NCI-H146 treated with DMSO at 0.1 percent for 48 hours (cell line): ENCODE data around the gene USP25.

ENCODE experiments used
- DNase-seq: peaks from one replicate; lab custom pipeline; 2025; ENCODE audit not compliant: unreplicated experiment; lab: John Stamatoyannopoulos, UW

USP25 gene

DNA sequence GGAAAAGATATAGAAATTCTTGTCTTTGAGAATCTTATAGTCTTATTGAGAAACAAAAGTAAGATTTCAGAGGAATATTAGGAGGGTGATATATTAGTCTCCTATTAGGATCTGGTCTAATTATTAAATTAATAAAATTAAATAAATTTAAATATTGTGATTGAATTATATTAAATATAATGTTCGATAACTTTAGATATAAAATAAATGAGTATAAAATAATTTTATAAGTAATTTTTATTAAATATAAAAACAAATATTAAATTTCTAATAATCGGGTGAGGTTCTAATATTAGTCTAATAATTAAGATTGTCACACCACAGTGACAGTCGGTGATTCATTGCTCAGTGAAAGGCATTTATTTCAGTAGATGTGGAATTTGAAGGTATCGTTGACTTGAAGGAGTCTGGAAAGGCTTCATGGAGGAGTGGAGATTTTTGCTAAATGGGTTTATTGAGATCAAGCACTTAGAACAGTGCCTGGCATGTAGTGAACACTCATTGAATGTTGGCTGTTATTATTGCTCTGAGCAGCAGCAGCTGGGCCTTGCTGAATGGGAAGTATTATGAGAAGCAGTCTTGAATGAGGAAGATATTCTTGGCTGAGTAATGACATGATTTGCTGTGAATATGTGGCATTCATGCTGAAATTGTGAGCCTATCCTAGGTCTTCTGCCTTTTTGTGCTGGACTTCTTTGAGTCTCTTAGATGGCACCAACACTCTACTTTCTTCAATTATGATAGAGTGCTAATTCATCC, 74.6 kb downstream of the USP25 start:
- no peak for DNase-seq

DNA sequence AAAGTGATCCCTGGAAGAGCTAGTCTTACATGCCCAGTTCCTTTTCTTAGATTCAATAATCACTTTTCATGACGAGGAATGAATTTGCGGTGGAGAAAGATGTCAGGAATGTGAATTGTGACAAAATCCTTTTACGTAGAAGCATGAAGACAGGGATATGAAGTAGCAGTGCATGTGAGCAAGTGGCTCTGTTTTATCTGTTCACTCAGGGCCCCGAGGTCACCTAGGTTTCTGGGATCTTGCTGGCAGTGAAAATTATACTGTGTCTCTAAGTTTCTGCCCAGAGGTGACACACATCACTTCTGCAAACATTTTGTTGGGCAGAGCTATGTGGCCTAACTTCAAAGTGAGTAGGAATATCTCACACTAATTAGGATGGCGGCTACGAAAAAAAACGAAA, 79.3 kb downstream of the USP25 start:
- no peak for DNase-seq

DNA sequence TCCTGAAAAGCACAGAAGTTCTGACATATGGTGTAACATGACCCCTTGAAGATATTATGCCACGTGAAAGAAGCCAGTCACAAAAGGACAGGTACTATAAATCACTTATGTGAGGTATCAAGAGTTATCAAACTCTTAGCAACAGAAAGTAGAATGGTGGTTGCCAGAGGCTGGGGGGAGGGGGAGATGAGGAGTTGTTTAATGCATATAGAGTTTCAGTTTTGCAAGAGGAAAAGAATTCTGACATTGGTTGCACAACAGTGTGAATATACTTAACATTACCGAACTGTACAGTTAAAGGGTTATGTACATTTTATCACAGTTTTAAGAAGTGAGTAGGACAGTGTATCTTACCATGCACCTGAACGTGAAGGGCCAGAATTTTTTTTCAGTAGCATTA, 80.0 kb downstream of the USP25 start:
- no peak for DNase-seq

DNA sequence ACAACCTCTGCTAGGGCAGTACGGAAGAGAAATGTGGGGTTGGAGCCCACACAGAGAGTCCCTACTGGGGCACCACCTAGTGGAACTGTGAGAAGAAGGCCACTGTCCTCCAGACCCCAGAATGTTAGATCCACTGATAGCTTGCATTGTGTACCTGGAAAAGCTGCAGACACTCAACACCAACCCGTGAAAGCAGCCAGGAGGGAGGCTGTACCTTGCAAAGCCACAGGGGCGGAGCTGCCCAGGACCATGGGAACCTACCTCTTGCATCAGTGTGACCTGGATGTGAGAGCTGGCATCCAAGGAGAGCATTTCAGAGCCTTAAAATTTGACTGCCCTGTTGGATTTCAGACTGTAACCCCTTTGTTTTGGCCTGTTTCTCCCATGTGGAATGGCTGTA, 85.5 kb downstream of the USP25 start:
- DNase-seq = no peak

DNA sequence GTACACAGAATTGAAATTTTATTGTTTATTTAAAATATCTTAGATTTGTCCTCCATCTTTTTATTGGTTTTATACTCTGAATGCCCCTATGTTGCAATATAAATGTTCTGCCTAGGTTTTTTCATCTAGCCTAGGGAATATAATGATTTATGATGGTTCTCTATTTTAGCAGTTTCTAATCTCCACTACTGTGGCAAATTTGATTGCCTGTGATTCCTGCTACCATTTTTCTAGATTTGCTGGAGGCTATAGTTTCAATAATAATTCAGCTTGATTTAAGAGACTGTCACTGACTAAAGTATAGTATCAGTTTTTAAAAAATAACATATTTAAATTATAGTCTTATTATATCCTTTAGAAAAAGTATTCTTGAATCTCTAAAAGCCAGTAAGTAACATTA, 90.5 kb downstream of the USP25 start:
- no peak for DNase-seq

DNA sequence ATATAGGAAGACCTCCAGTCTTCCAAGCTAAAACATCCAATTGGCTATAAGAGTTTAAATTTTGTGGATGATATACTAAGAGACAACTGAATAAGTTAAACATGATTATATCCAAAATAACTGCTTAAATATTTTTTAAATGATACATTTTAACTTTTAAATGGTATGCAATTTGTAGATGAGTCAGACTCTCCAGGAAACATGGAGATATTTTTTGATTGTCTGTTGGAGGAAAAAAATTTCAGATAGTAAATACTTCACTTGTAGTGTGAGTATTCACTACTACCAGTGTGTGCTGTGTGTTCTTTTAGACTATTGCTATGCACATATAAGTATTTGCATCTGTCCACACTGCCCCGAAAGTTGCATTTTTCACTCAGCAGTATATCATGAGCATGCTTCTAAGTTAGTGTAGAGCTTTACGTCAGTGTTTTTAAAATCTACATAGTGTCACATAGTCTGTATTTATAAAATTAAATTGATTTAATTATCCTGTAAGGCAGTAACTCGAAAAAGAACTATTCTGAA, 91.1 kb downstream of the USP25 start:
- DNase-seq = no peak

DNA sequence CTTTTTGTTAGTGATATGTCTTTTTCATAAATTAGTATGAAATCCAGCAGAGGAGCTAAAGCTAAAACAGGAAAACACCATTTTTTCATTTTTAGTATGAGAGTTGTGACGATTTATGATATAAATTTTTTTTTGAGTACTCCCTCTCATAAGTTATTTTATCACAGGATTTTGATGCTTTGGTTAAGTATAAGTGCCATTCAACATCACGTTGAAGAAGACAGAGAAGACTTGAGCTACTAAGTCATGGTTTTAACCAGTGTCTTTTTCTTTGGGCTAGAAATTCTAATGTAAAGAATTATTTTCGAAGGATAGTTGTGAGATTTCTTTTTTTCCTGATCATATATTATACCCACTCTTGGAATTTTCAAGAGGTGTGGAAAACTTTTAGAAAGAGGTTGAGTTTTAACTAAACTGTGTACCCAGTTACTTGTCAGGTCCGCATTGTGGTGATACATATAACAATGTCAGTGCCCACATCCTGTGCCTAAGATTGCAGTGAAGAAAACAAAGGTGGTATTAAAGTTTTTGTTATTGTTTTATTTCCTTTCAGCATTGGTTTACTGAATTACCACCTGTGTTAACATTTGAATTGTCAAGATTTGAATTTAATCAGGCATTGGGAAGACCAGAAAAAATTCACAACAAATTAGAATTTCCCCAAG, 93.8 kb downstream of the USP25 start:
- no peak for DNase-seq

DNA sequence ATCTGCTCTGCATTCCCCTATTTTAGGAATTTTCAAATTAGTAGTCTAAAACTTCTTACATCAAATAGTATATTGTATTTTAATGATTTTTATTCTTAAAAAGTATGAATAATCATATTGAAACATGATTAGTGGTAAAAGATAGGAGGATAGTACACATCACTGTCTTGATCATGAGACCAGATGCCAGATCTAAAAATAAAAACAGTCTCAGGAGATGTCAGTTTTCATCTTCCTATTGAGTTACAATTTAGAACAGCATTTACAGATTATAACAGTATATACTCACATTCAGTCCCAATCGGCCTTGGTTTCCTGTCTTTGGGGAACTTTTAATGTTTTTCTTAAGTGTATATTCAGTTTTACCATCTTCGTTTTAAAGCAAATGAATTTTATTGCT, 95.9 kb downstream of the USP25 start:
- no peak for DNase-seq

DNA sequence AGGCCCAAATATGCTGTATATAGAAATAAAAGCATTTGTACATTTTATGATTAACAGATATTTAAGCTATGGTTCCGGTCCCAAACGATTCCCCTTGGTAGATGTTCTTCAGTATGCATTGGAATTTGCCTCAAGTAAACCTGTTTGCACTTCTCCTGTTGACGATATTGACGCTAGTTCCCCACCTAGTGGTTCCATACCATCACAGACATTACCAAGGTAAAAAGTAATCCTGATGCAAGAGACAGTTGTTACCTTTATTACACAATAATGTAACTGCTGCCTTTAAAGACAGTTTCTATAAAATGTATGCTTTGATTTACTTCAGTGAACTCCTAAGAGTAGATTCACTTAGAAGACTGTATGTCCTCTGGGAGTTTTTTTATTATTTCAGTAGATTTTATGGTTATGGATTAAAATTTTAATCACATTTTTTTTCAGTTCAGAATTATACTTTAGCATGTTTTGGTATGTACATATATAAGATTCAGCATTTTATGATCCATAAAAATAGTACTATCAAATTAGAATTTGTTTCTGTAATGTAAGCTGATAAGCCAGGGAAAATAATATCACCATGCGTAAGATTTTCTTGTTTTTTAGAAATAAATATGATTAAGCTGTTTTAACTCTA, 96.5 kb downstream of the USP25 start:
- DNase-seq = no peak

DNA sequence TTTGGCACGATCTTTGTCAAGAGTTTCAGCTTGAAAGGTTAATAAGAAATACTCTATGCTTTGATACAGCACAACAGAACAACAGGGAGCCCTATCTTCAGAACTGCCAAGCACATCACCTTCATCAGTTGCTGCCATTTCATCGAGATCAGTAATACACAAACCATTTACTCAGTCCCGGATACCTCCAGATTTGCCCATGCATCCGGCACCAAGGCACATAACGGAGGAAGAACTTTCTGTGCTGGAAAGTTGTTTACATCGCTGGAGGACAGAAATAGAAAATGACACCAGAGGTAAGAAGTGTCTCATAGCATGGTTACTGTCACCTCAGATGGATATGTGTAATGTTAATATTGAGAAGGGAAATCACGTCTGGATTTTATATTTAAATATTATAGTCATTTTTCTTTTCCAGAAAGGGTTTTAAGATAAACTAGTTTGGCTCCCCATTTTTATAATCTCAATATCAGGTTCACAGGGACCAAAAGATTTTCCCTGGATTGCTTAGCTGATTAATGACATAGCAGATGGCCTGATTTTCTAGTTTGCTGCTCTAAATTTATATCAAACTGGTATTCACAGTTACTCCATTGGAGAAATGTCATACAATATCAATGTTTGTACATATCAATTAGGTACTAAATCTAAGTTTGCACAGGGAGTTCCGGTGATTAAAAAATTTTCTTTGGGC, 97.3 kb downstream of the USP25 start:
- DNase-seq = no peak

DNA sequence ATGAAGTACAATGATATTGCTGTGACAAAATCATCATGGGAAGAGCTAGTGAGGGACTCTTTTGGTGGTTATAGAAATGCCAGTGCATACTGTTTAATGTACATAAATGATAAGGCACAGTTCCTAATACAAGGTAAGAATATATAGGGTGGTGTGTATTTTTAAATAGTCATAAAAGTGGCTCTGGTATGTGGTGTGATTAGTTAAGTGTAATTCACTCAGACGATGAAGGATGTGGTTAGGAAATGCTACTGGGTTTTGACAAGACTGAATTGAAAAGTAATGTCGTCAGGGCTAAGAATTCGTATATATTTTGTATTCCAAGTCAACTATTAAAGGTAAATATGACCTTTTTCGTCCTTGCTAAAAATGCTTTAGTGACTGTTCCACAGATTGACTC, 101.7 kb downstream of the USP25 start:
- DNase-seq = no peak

DNA sequence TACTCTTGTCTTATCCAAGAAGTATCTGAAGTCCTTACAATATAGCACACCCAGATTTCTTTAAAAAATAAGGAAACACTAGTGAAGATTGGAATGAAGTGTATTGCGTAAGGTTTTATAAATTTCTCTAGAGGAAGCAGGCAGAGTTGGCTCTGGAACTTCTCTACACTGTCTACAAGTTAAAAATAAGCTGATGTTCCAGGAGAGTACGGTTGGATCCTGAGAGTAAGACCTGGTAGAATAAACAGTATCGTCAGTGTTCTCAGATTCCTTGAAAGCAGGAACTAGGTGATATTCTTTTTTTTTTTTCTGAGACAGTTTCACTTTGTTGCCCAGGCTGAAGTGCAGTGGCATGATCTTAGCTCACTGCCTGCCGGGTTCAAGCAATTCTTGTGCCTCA, 107.9 kb downstream of the USP25 start:
- no peak for DNase-seq

DNA sequence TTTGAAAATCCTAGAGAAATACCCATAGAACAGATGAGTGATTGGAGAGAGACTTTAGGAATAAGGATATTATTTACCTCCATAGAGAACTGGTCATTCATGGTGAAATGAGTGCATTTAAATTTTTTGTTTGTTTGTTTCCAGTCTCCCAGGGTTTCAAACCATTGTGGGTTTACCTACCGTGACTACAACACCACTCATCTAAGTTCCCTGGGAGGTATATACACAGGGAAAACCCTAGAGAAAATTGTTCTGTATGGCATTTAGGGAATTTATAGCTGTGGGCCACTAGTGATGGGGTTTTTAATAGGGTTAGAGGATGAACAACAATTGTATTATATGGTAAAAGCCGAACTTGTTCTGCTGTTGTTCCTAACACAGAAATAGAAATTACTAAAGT, 109.2 kb downstream of the USP25 start:
- no peak for DNase-seq

DNA sequence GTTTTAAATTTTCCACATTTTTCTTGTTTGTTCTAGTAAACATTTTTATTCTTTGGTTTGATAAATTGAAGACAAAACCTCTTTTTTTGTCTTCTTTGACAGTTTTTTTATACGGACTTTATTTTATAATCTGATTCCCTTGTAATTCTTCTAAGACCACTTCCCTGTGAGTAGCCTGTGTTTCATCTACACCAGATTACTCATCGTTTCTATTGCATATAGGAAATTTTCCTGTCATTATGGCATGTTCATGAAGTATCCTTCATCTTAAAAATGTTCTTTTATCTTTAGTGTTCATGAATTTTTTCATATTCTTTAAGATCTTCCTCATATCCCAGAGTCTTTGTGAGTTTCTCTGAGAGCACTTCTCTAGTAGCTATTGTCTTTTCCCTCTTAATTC, 109.8 kb downstream of the USP25 start:
- DNase-seq = no peak

DNA sequence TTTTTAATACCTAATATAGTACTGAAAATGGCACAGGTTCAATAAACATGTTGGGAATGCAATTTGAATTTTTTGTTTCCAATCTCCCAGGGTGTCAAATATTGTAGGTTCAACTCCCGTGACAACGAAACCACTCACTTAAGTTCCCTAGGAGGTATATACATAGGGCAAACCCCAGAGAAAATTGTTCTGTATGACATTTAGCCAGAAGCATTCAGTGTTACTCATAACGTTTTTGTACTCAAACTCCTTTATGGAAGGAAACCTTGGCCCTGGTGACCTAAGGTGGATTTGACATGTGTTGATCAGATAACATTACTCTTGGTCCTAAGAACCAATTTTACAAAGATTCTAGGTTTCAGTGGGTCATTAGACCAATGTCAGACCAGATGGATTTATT, 110.6 kb downstream of the USP25 start:
- no peak for DNase-seq

DNA sequence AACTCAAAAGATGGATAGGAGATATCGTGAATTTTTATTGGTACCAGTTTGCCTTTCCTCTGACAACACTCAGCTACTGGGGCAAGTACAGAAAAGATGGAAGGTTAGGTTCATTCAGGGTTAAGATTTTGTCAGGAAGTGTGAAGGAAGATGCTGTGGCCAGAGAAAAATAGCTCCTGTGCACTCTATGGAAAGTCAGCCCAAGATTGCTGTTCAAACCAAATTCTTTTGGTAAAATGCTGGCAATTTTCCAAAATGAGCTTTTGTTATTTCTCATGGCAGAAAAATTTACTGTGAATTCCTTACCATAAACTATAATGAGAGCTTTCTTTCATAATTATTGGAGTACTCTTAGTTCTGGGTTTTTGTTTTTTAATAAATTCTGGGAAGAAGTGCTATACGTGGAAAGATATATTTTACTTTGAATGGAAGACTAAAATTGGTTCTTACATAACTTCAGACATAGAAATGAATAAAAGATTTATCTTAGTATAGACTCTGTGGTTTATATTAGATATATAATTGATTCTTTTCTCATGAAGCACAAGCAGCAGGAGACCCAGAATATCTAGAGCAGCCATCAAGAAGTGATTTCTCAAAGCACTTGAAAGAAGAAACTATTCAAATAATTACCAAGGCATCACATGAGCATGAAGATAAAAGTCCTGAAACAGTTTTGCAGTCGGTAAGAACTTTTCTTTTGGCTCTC, 112.2 kb downstream of the USP25 start:
- no peak for DNase-seq

DNA sequence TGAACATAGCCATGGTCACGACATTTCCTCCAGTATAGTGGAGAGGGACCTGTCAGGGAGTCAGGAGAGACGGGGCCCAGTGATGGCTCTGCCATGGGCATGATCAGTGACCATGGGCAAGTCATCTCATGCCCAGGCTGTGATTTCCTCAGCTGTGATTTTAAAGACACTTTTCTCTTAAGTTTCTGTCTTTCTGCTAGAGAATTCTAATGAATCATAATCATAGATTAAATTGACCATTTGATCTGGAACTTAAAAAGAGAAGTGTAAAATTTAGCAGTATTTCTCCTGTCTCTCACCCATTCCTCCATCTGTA, 112.7 kb downstream of the USP25 start:
- no peak for DNase-seq

DNA sequence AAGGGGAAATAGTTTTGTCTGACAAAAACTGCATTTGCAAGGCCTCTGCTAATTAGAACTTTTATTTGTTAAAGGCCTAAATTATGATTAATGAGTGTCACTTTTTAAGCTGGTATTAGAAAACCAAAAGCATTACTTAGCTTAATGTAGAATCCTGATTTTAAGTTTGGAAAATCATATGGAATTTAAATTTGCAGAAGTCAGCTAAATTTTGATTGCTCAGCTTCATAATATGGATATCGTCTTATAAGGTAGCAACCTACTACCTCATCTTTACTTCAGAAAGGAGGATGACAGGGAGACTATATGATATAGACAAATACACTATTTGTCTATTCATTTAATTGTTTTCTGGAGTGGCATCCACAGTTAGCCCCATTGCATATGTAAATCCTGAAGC, 114.0 kb downstream of the USP25 start:
- no peak for DNase-seq

DNA sequence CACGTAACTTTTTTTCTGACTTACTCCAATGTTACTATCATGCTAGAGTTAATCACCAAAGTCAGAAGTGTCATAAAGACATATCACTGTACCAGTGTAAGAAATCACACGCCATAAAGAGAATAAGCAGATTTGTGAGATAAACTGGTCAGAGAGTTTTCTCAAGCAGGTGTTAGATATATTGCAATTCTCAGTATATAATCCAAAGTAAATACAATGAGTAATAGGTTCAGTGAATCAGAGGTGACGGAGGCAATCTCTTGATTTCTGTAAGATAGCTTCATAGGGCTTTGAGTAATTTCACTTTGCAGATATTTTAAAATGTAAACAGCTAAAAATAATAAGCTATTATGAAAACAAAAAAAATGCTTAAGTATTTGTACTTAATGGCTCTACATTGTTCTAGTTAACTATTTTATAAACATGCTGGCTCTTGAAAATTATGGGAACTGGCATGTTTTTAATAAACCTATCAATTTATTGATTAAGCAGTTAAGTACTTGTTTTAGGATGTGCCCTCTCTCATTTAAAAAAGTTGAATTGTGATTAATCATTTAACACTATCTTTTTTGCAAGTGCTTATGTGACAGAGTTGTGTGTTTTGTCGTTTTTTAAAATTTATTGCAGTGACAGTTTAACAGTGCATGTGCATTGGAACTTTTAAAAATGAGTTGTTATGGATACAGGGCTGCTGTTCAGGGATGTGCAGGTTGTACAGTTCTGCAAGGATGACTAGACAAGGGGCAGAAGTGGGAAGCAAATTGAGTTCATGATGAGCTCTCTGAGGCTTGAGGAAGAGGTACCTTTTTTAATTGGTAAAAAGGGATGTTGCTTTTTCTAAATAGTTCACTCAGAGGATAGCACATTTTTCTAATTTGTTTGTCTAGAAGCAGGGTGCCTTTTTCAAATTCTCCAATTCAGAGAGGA, 119.1 kb downstream of the USP25 start:
- no peak for DNase-seq

DNA sequence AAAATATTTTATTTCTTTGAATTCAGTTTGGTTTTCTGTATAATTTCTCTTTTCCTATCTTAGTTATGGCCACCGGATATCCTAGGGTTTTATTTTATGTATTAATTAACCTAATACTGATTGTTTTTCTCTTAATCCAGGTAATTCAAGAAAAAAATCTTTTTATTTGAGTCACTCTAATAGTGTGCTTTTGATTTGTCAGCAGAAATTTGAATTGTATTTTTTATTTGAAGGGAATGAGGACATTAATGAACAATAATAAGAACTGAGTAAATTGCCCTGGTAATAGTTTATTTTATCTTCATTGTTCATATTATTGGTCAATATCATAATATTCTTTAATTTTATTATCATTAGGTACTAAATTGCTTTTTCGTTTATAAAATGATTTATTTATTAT, 120.1 kb downstream of the USP25 start:
- DNase-seq = no peak
